Measurements from ENCODE around the gene RAB36.

Gene RAB36

DNA sequence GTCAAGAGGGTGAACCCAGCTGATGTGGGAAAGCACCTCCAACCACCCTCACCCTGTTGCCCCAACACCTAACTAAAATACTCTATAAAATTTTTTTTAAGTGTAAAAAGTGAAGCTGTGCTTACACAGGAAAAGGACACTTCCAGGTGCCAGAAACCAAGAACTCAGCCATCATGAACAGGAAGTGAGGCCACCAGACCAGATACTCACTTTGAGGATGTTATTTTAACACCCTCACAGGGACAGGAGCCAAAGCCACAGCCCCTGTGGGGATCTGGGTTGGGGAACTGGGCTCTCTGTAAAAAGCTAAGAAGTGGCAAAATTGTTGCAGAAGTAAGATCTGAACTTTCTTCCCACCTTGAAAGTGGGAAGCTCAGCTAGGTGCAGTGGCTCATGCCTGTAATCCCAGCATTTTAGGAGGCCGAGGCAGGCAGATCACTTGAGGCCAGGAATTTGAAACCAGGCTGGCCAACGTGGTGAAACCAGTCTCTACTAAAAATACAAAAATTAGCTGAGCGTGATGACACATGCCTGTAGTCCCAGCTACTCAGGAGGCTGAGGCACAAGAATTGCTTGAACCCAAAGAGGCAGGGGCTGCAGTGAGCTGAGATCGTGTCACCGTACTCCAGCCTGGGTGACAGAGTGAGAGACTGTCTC, 7.2 kb upstream of the RAB36 start:
- DNase-seq (ENCODE audit: low read depth in 2 of 2): no peak

DNA sequence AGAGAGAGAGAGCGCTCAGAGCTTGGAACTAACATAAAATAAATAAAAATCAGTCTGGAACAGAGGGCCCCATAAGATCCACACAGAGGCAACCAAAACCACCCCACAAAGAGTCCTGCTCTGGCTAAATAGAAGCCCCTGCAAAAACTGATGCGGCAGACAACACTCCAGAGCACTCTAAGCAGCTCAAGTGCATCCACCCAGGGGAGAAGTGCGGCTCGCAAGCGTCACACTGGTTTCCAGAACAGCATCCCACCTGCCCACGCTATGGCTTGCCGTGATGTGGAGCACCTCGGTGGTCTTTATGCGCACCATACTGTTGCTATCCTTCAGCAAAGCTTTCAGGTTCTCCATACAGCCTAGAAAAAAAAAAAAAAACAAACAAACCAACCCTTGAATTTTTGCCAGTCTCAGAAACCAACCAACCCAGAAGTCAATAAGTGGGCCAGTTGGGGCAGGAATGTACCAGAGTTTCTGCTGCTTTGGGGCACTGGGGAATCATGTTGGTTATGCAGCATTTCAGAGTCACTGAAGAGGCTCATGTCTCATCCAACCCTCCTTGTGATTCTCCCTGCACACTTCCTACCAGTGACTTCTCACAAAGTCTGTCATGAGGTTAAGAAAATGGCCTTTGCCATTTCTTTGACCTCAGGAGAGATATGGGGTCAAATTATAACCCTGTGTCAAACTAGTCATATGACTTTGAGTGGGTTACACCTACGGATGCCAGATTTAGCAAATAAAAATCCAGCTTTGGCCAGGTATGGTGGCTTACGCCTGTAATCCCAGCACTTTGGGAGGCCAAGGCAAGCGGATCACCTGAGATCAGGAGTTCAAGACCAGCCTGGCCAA, 6.5 kb upstream of the RAB36 start:
- DNase-seq (ENCODE audit: low read depth in 2 of 2): no peak

DNA sequence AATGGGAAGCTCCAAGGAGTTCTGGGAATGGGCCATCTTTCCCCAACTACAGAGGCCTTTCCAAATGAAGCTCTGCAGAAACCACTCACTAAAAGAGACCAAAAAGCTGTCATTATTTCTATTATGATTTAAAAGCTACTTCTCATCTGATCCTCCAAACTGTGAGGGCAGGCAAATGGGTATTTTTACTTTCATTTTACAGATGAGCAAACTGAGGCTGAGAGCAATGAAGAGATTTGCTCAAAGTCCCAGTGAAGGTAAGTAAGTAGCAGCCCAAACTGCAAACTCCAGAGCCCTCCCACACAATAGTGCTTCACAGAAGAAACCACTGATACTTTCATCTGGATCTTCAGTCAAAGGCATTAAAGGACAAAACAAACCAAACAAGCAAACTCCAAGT, 4.9 kb upstream of the RAB36 start:
- DNase-seq (ENCODE audit: low read depth in 2 of 2): no peak

DNA sequence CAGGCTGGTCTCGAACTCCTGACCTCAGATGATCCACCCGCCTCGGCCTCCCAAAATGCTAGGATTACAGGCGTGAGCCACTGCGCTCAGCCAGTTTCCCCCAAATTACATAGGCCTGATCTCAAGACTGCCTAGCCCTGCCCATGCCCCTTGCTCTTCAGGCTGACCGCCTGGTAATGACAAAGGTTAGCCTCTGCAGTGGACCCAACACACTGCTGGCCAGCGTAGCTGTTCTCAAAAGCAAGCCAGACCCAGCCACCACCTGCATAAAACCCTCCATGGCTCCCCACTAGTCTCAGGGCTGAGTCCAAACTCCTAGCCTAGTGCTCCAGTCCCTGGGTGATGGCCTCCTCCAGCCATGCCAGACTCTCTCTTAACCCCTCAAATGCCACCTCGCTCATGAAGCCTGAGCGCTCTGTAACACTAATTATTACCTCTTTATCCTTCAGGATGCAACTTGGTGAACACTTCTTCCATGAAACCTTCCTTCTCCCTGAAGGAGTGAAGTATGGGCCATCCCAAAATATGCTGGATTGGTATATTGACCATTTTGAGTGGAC, 2.7 kb upstream of the RAB36 start:
- DNase-seq (ENCODE audit: low read depth in 2 of 2): no peak

DNA sequence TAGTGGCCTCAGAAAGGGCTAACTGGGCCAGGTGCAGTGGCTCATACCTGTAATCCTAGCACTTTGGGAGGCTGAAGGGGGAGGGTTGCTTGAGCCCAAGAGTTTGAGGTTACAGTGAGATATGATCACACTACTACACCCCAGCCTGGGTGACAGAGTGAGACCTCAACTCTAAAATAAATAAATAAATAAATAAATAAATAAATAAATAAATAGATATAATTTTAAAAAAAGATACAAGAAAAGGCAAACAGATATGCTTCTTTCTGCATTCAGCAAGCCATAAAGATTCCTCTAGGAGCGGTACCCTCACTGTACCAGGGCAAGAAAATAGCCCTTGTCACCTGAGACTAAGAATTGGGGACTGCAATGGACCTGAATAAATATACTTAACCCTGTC, 2.2 kb upstream of the RAB36 start:
- DNase-seq (ENCODE audit: low read depth in 2 of 2): no peak

DNA sequence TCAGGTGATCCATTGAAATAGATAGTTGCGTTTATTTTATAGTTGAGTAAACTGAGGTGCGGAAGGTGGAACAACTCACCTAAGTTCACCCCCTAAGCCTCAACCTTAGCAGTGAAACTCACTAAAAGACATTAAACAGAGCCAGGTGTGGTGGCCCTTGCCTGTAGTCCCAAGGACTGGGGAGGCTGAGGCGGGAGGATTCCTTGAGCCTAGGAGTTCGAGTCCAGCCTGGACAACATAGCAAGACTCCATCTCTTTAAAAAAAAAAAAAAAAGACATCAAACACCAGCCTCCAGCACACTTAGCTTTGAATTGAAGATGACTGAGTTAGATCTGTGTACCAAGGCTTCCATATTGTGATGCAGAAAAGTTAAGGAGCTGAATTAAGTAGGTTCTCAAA, 845 bp upstream of the RAB36 start:
- DNase-seq (ENCODE audit: low read depth in 2 of 2): no peak

DNA sequence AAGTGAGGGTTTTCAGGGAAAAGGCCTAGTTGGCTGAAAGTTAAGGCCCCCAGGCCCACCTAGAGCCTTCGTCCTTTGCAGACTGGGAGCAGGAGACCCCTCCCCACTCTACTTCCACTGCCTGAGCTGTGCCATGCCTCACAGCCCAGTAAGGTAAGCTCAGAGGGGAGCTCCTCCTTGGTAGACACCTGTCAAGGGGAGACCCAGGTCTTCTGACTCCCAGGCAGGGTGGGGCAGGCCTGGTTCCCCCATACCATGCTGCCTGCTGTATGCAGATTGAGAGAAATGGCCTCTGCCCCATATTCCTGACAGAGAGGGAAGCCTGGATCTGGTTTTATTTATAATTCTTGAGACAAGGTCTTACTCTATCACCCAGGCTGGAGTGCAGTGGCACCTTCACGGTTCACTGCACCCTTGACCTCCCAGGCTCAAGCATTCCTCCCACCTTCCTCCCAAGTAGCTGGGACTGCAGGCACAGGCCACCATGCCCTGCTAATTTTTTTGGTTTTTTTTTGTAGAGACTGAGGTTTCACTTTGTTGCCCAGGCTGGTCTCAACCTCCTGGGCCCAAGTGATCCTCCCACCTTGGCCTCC, 697 bp downstream of the RAB36 start:
- DNase-seq (ENCODE audit: low read depth in 2 of 2): no peak

DNA sequence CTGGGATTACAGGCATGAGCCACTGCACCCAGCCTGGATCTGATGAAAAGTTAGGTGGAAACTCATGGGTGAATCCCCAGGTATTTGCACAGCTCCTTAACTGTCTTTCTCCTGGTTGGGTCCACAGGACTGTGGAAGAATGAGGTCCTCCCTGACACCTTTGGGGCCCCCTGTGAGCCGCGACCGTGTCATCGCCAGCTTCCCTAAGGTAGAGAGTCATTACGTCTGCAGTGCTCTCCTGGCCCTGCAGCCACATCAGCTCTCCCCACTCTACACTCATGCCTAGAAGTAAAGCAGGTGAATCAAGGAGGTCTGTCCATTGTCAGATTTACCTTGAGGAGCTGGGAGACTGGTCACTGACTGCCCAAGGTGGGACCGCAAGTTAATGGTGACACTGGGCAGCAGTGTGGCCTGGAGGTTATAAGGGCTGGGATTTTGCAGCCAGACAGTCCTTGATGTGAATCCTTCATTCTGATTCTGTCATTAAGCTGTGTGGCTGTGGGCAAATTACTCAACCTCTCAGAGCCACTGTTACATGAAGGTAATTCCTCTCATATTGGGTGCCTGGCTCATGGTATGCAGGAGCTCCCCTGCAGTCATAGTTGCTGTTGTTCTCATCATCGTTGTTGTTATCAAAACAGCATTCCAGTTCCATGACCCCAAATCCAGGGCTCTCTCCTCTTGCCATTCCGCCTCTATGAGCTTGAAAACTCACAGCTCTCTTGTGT, 1.4 kb downstream of the RAB36 start:
- DNase-seq (ENCODE audit: low read depth in 2 of 2): no peak

DNA sequence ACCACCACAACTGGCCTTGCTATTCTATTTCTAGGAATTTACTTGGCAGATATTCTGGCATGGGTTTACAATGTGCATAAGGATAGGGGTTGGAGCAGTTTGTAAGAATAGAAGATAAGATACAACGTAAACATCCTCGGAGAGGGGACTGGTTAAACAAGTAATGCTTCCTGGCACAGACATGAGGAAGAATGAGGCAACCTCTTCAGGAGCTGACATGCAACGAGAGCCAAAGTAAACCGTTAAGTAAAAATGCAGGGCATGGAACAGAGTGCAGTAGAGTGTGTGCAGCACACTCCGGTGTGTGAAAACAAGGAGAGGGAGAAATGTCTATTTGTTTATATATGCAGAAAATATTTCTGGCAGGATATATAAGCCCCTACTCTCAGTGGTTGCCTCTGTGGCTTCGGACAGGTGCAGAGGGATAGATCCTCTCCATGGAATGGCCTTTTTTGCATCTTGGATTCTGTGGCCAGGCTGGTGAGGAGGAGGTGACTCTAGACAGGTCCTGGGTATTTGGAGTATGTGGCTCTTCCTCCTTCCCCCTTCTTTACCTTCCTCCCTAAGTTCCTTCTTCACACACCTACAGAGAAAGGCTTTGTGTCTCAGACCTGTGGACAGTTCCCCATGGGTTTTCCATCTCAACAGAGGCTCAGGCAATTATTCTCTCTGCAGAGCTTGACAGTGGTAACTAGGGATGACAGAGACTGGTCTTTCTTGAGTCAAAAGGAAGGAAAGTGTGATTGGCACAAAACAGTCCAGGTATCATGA, 2.5 kb downstream of the RAB36 start:
- DNase-seq (ENCODE audit: low read depth in 2 of 2): no peak

DNA sequence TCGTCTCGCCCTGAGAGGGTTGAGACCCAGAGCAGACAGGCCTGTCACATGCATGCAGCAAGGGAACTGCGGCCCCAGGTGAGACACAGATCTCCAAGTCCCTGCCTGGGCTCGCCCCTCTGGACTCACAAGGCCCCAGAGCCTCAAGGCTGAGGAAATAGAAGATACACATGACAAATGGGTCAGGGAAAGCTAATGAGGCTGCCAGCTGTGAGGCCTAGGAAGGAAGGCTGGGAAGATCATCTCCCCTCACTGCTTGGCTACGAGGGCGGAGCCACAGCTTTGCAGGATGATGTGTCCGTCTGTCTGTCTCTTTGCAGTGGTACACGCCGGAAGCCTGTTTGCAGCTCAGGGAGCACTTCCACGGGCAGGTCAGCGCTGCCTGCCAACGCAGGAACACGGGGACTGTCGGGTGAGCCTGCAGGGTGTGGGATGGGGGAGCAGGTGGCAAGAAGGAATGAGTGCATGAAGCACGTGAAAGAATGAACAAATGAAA, 4.5 kb downstream of the RAB36 start:
- DNase-seq (ENCODE audit: low read depth in 2 of 2): no peak

DNA sequence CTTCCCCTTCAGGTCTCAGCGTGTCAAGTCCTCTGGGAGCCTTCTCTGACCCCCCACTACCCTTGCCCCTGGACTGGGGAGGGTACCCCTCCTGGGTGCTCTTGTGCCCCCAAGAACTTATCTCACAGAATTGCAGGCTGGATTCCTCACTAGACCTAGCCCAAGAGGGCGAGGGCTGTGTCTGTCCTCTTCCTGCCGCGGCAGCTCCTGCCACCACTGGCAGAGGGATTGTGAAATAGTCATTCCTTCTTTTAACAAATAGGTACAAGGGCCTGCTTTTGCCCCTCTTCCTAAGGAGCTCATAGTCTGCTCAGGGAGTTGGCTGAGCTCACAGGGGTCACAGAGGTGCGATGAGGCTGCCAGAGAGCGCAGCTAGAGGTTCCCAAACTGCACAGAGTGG, 5.5 kb downstream of the RAB36 start:
- DNase-seq (ENCODE audit: low read depth in 2 of 2): no peak

DNA sequence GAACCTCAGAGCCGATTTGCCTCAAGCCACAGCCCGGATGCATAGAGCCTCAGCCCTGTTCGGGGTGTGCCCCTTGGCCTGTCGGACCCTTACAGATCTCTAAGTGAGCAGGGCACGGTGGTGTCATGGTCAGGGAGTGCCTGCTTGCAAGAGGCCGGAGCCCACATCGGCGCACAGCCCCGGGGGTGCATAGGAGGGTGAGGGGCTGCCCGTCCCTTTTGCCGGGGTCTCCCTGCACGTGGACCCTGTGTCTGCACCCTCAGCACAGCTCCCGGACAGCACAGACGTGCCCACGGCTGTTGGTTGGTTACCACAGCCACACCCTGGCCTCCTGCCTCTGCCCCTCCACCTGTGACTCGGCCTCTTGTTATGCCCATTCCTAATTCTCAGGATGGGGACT, 6.5 kb downstream of the RAB36 start:
- DNase-seq (ENCODE audit: low read depth in 2 of 2): no peak

DNA sequence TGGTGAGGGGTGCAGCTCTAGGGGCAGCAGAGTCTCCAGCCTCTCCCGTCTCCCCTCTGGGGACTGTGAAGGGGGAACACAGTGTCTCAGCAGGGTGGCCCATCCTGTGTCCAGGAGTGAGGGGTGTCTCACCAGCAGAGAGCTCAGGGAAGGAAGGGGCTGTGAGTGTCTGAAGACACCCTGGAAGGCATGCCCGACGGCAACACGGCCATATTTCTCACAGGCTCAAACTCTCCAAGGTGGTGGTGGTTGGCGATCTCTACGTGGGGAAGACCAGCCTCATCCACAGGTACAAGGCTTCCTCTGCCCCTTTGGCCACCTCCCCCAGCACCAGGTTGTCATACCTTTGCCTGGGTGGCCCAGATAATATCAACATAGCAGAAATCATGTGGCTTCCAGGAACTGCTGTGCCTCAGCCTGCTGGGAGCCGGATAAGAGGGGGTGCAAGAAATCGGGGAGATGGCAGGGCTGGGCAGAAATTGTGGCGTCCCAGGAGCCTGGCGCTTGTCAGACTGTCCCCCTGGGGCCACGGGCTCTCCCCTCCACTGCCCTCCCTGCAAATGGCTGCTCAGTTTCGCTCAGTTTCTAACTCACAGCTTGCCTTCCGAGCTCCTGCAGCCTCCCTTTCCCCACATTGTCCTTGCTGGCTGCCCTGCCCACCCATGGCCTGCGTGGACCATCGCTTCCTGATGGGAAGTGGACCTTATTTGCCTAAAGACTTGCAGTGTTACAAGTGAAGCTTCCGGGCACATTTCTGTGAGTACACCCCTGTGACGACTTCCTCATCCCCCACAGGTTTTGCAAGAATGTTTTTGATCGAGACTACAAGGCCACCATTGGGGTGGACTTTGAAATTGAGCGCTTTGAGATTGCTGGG, 7.2 kb downstream of the RAB36 start:
- no peak for DNase-seq (ENCODE audit: low read depth in 2 of 2)

DNA sequence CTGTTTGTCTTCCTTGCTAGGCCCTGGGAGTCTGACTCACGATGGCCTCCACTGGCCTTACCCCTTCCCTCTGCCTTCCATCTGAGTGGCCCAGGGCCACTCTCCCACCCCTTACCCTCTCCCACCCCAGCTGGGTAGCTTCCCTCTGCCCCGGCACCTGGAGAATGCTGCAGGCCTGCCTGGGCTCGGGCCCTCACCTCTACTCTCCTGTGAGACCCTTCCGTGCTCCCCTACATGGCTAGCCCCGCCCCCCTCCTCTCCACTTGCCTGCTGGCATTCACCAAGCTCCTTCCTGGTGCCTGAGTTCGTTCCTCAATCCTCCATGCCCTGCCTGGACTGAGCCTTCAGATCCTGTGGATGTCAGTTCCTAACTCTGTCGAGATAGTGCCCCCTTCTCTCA, 8.7 kb downstream of the RAB36 start:
- DNase-seq (ENCODE audit: low read depth in 2 of 2): no peak

DNA sequence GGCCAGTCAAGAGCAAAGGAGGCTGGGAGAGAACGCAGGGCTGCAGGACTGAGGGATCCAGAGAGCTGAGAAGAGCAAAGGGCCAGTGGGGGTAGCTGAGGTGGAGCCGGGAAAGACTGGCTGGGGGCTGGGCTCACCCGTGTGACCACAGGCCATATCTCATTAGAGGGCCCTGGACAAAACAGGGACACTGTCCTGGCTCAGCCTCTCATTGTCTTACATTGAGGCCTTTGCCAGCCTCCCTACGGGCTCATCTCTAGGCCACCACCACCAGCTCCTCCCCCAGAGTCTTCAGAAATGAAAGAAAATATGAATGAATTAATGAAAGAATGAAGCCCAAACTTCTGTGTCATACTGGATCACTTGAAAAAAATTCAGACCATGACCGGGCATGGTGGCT, 9.2 kb downstream of the RAB36 start:
- no peak for DNase-seq (ENCODE audit: low read depth in 2 of 2)

DNA sequence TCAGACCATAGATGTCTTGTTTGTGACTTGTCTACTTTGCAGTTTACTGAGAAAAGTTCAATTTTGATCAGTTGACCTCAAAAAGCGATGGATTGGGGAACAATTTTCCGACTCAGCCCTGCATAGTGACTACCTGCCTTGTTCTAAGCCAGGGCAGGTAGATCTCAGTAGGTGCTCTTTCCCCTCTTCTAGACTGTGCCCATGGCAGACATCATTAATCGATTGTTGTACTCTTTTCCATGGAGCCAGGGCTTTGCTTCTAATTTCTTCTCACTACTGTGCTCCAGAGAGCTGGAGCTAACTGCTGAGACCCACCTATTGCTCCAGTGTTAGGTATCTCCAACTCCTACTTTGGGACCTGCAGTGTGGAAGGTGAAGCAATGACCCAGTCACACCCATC, 9.9 kb downstream of the RAB36 start:
- DNase-seq (ENCODE audit: low read depth in 2 of 2): no peak

DNA sequence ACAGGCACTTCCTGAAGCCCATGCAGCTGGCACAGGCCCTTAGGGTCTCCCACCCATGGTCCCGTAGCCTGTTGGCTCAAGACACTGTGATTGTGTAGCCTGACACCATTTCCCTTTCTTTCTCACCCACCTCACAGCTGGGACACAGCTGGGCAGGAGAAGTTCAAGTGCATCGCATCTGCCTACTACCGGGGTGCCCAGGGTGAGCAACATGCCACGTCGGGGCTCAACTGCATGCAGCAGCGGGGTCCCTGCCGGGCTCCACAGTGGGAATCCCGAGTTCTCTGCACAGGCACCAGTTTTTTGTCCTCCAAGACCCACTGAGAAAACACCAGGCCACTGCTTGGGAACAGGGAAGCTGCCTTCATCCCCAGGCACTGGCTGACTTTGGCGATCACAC, 10.6 kb downstream of the RAB36 start:
- no peak for DNase-seq (ENCODE audit: low read depth in 2 of 2)

DNA sequence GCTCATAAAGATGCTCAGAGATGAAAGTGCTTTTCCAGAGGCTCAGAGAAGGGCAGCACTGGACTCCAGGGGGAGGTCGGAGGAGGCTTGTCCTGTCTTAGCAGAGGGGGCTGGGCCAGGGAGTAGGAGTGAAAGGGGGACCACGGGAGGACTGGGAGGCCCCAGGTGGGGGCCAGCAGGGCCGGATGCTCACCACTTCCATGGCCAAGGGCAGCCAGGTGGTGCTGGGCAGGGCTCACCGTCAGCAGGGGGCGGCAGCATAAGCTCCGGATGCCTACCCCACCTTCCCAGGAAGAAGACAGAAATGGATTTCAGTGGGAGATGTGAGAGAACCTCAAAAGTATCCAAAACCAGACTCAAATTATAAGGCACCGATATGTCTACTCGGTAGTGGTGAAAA, 11.0 kb downstream of the RAB36 start:
- no peak for DNase-seq (ENCODE audit: low read depth in 2 of 2)

DNA sequence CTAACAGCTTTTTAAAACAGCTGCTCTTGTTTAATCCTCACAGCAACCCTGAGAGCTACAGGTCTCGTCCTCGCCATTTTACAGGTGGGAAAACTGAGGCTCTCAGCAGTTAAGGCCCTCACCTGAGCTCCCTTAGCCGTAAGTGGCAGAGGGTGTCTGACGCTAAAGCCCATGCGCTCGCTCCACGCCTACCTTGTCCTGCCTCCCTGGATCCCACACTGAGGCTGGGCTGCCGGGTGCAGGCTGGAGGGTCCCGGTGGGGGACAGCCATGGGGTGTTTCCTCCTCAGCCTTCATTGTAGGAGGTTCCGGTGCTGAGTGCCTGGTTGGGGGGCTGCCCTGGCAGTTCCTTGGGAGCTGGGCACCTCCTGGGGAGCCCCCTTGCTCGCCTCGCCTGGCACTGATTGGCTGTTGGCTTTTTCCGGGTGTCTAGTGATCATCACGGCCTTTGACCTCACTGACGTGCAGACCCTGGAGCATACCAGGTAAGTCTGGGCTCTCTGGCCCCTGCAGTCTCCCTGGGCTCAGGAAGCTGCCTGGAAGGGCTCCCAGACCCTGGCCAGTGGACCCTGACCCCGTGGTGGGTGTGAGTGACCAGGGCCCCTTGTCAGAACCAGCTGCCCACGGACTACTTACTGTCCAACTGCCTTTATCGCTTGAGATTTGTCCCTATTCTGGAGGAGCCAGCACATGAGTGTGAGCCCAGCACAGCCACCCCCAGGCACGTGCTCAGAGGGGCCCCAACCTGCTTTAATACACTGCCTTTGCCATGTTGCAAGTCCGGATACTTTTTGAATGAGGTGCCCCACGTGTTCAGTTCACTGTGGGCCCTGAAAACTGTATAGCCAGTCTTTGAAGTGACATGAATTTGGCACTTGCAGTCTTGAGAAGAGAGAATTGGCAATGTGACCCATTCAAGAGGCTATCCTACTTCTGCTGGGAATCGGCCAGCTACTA, 12.6 kb downstream of the RAB36 start:
- no peak for DNase-seq (ENCODE audit: low read depth in 2 of 2)

Data from stimulated activated CD4-positive, alpha-beta T cell treated with anti-CD3 and anti-CD28 coated beads, Interleukin-1b, Interleukin-23, amount 100 ng/mL, for 1 hour (primary cell).